22Rv1 (cell line): Measurements from ENCODE around the gene DCLK1.

ENCODE experiments used
- CTCF ChIP-seq: fragments of 450-650 bp; IDR thresholded peaks from 2 replicates; pipeline ENCODE4 v1.5.1; 2017; ENCODE audit warnings: mild to moderate bottlenecking
- ZFX ChIP-seq: fragments of 450-650 bp; IDR thresholded peaks from 2 replicates; pipeline ENCODE4 v1.6.1; 2017; ENCODE audit warnings: antibody characterized with exemption, borderline replicate concordance

- TF ChIP-seq CTCF (no peak), ZFX (no peak)
These were observed 92.2 kb downstream of the DCLK1 start for GRCh38 chr13:36038785-36039555.
